Measurements from ENCODE around the gene ADGRE1.

DNA sequence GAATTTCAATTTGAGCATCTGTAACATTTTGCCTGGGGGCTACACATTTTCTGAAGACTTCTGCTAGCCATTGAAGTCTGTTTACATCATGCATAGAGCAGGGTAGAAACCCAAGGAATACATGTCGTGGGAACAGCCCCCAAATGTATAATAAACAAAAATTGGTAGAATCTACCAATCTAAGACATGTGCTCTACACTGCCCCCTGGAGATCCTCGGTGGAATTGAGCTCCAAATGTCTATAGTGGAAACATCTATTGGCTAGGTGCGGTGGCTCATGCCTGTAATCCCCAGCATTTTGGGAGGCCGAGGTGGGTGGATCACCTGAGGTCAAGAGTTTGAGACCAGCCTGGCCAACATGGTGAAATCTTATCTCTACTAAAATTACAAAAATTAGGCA is 76.6 kb downstream of the ADGRE1 start:
- peak; percentile 55 for TF ChIP-seq CTCF (IDR thresholded peaks at IDR 0.05; ENCODE audit: low read length)
- no peak for TF ChIP-seq EZH2 (IDR thresholded peaks at IDR 0.05; ENCODE audit: borderline replicate concordance, low read length)
